Measurements from ENCODE around the gene CKB.

GRCh38 chr14:103542605-103543088 is 20.0 kb upstream of the CKB start:
- TF ChIP-seq CTCF (IDR thresholded peaks at IDR 0.05) (no peak), POLR2A (IDR thresholded peaks at IDR 0.05) (no peak)
